GM13976 (cell line): ENCODE measurements around the gene B4GALNT1.
"Not testable (repeated sequence)": the region's sequence is repeated elsewhere in the genome, so short reads cannot be mapped to it uniquely, and the experiment has no call there.

Experiments
- DNase-seq: peaks from one replicate; pipeline ENCODE4 v3.0.0; 2012; ENCODE audit warnings: low spot score
- CTCF ChIP-seq: IDR thresholded peaks from 2 replicates; pipeline ENCODE4 v1.5.1; 2012; ENCODE audit warnings: borderline replicate concordance, mild to moderate bottlenecking; ENCODE audit not compliant: insufficient read depth; ENCODE audit errors: extremely low read depth, missing control alignments, control extremely low read depth
- in situ Hi-C: fragments of 300-500 bp; cut with MboI; formaldehyde crosslinking; loops from one replicate; pipeline ENCODE4 v1.12.0; 2022; ENCODE audit warnings: low sequenced_read_pairs, mixed read lengths, inconsistent platforms; ENCODE audit not compliant: unreplicated experiment

The B4GALNT1 gene

GRCh38 chr12:57661376-57661775 is 28.4 kb upstream of the B4GALNT1 start:
- in situ Hi-C loops = no loop called here
- no peak for DNase-seq
- no peak for TF ChIP-seq CTCF

- TF ChIP-seq CTCF = no peak
- no peak for DNase-seq
- in situ Hi-C loops = no loop called here
Measured at GRCh38 chr12:57658890-57659289, 25.9 kb upstream of the B4GALNT1 start.

GRCh38 chr12:57657744-57658143 is 24.7 kb upstream of the B4GALNT1 start:
- in situ Hi-C loops = no loop called here
- no peak for TF ChIP-seq CTCF
- no peak for DNase-seq

GRCh38 chr12:57656408-57656807 is 23.4 kb upstream of the B4GALNT1 start:
- DNase-seq, in situ Hi-C loops: not testable (repeated sequence)

- DNase-seq = no peak
- no peak for TF ChIP-seq CTCF
- in situ Hi-C loops = no loop called here
Measured at GRCh38 chr12:57655541-57656240, 22.7 kb upstream of the B4GALNT1 start.

GRCh38 chr12:57654042-57654441 is 21.0 kb upstream of the B4GALNT1 start:
- no peak for TF ChIP-seq CTCF
- in situ Hi-C loops = no loop called here
- no peak for DNase-seq

GRCh38 chr12:57646659-57647049 is 13.7 kb upstream of the B4GALNT1 start:
- DNase-seq, in situ Hi-C loops: not testable (repeated sequence)

- DNase-seq, in situ Hi-C loops: not testable (repeated sequence)
Measured at GRCh38 chr12:57645990-57646658, 13.1 kb upstream of the B4GALNT1 start.
